ENCODE measurements around the gene NPTXR.

DNA sequence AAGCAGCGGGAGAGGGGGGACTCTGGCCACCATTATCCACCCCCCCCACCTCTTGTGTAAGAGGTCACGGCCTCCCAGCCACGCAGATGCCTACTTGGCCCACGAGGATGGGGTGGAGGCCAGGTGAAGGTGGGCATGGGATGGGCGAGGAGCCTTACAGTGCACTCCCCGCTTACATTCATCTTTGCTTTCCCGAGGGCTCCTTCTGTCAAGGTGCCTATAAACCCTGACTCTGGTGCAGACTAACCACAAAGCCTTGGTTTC lies 13.1 kb downstream of the NPTXR start:
- TF ChIP-seq, protein P1, sequence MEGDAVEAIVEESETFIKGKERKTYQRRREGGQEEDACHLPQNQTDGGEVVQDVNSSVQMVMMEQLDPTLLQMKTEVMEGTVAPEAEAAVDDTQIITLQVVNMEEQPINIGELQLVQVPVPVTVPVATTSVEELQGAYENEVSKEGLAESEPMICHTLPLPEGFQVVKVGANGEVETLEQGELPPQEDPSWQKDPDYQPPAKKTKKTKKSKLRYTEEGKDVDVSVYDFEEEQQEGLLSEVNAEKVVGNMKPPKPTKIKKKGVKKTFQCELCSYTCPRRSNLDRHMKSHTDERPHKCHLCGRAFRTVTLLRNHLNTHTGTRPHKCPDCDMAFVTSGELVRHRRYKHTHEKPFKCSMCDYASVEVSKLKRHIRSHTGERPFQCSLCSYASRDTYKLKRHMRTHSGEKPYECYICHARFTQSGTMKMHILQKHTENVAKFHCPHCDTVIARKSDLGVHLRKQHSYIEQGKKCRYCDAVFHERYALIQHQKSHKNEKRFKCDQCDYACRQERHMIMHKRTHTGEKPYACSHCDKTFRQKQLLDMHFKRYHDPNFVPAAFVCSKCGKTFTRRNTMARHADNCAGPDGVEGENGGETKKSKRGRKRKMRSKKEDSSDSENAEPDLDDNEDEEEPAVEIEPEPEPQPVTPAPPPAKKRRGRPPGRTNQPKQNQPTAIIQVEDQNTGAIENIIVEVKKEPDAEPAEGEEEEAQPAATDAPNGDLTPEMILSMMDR (IDR thresholded peaks at IDR 0.05; ENCODE audit: extremely low read depth in 1 of 2, insufficient read depth in 1 of 2, low read depth in 1 of 2, low read length in 2 of 2): no peak
- TF ChIP-seq POLR2AphosphoS5 (IDR thresholded peaks at IDR 0.05; ENCODE audit: insufficient read depth, low read depth, low read length): no peak
- no peak for TF ChIP-seq POLR2A (IDR thresholded peaks at IDR 0.05; ENCODE audit: low read depth, low read length)
- no peak for TF ChIP-seq GATA2 (IDR thresholded peaks at IDR 0.05; ENCODE audit: insufficient read depth, insufficient read length, low read depth, low read length)
- TF ChIP-seq, protein P2, sequence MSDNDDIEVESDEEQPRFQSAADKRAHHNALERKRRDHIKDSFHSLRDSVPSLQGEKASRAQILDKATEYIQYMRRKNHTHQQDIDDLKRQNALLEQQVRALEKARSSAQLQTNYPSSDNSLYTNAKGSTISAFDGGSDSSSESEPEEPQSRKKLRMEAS (IDR thresholded peaks at IDR 0.05; ENCODE audit: insufficient read depth, insufficient read length): no peak
- TF ChIP-seq EZH2 (IDR thresholded peaks at IDR 0.05; ENCODE audit: borderline replicate concordance, low read depth, low read length, severe bottlenecking): no peak
